Esophagus squamous epithelium (tissue), 5 donors: Measurements from ENCODE around the gene TBXAS1. TPM values are rescaled to one million over a fixed set of nuclear protein-coding genes. Genes with fewer than 3 reads are reported as not detected.

Experiments used
- DNase-seq: peaks from one replicate; lab custom pipeline; 2025; lab: John Stamatoyannopoulos, UW
- H3K27ac ChIP-seq, 4 donors: fragments of 200-600 bp; sonication (generic); one replicate each; pipeline ENCODE4 v1.5.1; 2016 to 2019; ENCODE audit warnings: mild to moderate bottlenecking in 1 of 4
- H3K27me3 ChIP-seq, 4 donors: fragments of 200-600 bp; sonication (generic); 1 replicate in 3 of 4; 2 replicates in 1 of 4; pipeline versions ENCODE4 v1.5.1 to v1.6.0; 2017 to 2021; ENCODE audit warnings: antibody characterized with exemption in 1 of 4
- H3K36me3 ChIP-seq, 3 donors: fragments of 200-600 bp; sonication (generic); one replicate each; pipeline ENCODE4 v1.5.1; 2016 to 2019
- H3K4me1 ChIP-seq, 3 donors: fragments of 200-600 bp; sonication (generic); one replicate each; pipeline ENCODE4 v1.5.1; 2017 to 2019
- H3K4me3 ChIP-seq, 4 donors: fragments of 200-600 bp; sonication (generic); 1 replicate in 3 of 4; 2 replicates in 1 of 4; pipeline ENCODE4 v1.5.1; 2016 to 2019; ENCODE audit warnings: mild to moderate bottlenecking in 2 of 4, moderate library complexity in 1 of 4
- H3K9me3 ChIP-seq, 3 donors: fragments of 200-600 bp; sonication (generic); one replicate each; pipeline ENCODE4 v1.5.1; 2016 to 2019
- CTCF ChIP-seq, 6 experiments: fragments of 450-650 bp in 4 of 6; fragments of 200-600 bp in 2 of 6; sonication (generic) in 2 of 6; IDR thresholded peaks; one replicate each; pipeline ENCODE4 v1.5.1; 2016 to 2019; ENCODE audit warnings: antibody characterized with exemption in 6 of 6, mild to moderate bottlenecking in 4 of 6, moderate library complexity in 4 of 6
- POLR2A ChIP-seq, 4 donors: fragments of 450-650 bp; IDR thresholded peaks; one replicate each; pipeline ENCODE4 v1.6.1; 2017; ENCODE audit warnings: antibody characterized with exemption in 4 of 4, mild to moderate bottlenecking in 4 of 4, moderate library complexity in 3 of 4
- WGBS, 2 donors: methylation state at CpG; one replicate each; pipeline ENCODE4 v1.1.5; 2018; 5-methylcytosine and 5-hydroxymethylcytosine counted together
- intact Hi-C: fragments of 100-400 bp; cut with DNase I; formaldehyde crosslinking; loops from one replicate; pipeline ENCODE4 v1.15.0; 2022
- total RNA-seq, 4 donors: library from RNA; depleted of rRNA; stranded (reverse); fragments of >200 nt; gene quantifications; one replicate each; pipeline ENCODE4 v1.1.0, GENCODE V29; 2016
- donor health status: DM: yes; HTN: yes; CAD: no.

TBXAS1 gene
- total RNA-seq, 4 donors from 2014 or later = 9.4 to 24.8 (median 17.8) TPM

GRCh38 chr7:139999516-139999915 is 170.5 kb downstream of the TBXAS1 start:
- no peak overlapping the region for H3K27ac ChIP-seq
- no peaks in the 10 kb centered on the region for H3K27me3 ChIP-seq
- H3K36me3 ChIP-seq = no peaks in the 10 kb centered on the region
- H3K4me1 ChIP-seq = peaks cover 0 to 10% (median 0%) of the 10 kb centered on the region in 3 donors
- no peak overlapping the region for H3K4me3 ChIP-seq
- DNase-seq = no peak
- no peak for TF ChIP-seq POLR2A (IDR thresholded peaks at IDR 0.05)
- TF ChIP-seq CTCF (IDR thresholded peaks at IDR 0.05) = no peak
- intact Hi-C loops = loop anchor here (5.0 kb wide), 1 partner anchor 212 kb away; no protein-coding TSS in a partner anchor
- 91 to 93% methylated on average over 5 to 6 of the region's 6 CpGs for WGBS, 2 donors
- H3K9me3 ChIP-seq = no peaks in the 10 kb centered on the region

- H3K9me3 ChIP-seq = no peaks in the 10 kb centered on the region
- H3K4me3 ChIP-seq = no peak overlapping the region
- TF ChIP-seq CTCF (IDR thresholded peaks at IDR 0.05) = no peak
- TF ChIP-seq POLR2A (IDR thresholded peaks at IDR 0.05) = no peak
- intact Hi-C loops = no loop called here
- peaks cover 0 to 6% (median 0%) of the 10 kb centered on the region in 3 donors for H3K4me1 ChIP-seq
- 91 to 95% methylated on average over 2 to 4 of the region's 6 CpGs for WGBS, 2 donors
- no peaks in the 10 kb centered on the region for H3K27me3 ChIP-seq
- H3K36me3 ChIP-seq = no peaks in the 10 kb centered on the region
- no peak for DNase-seq
- no peak overlapping the region for H3K27ac ChIP-seq
Measured at GRCh38 chr7:140000666-140001268, 171.7 kb downstream of the TBXAS1 start.

GRCh38 chr7:140003913-140004382 is 174.9 kb downstream of the TBXAS1 start:
- TF ChIP-seq POLR2A (IDR thresholded peaks at IDR 0.05) (no peak), CTCF (IDR thresholded peaks at IDR 0.05) (peak; percentile 39 to 71 (median 58))
- no peak overlapping the region for H3K4me3 ChIP-seq
- peaks cover 0 to 6% (median 0%) of the 10 kb centered on the region in 3 donors for H3K4me1 ChIP-seq
- DNase-seq = no peak
- no peaks in the 10 kb centered on the region for H3K9me3 ChIP-seq
- H3K27ac ChIP-seq = no peak overlapping the region
- 49 to 56% methylated on average over 9 of the region's 9 CpGs for WGBS, 2 donors
- H3K36me3 ChIP-seq = no peaks in the 10 kb centered on the region
- intact Hi-C loops = loop anchor here (2.0 kb wide), 1 partner anchor 357 kb away; no protein-coding TSS in a partner anchor
- H3K27me3 ChIP-seq = peaks cover 0 to 4% (median 0%) of the 10 kb centered on the region in 4 donors

GRCh38 chr7:140004672-140005071 is 175.6 kb downstream of the TBXAS1 start:
- intact Hi-C loops = no loop called here
- DNase-seq = no peak
- TF ChIP-seq CTCF (IDR thresholded peaks at IDR 0.05) (no peak), POLR2A (IDR thresholded peaks at IDR 0.05) (no peak)
- Histone ChIP-seq H3K36me3 (no peaks in the 10 kb centered on the region), H3K9me3 (no peaks in the 10 kb centered on the region), H3K4me1 (peaks cover 0 to 6% (median 0%) of the 10 kb centered on the region in 3 donors), H3K27me3 (peaks cover 0 to 4% (median 0%) of the 10 kb centered on the region in 4 donors), H3K4me3 (no peak overlapping the region), H3K27ac (no peak overlapping the region)
- no CpG with 5 or more reads among the region's 6 CpGs for WGBS, 2 donors

- Histone ChIP-seq H3K36me3 (no peaks in the 10 kb centered on the region), H3K27me3 (peaks cover 0 to 4% (median 0%) of the 10 kb centered on the region in 4 donors), H3K9me3 (no peaks in the 10 kb centered on the region), H3K4me3 (no peak overlapping the region), H3K27ac (no peak overlapping the region), H3K4me1 (peaks cover 0 to 6% (median 0%) of the 10 kb centered on the region in 3 donors)
- no peak for DNase-seq
- 86 to 88% methylated on average over 6 to 7 of the region's 7 CpGs for WGBS, 2 donors
- intact Hi-C loops = no loop called here
- no peak for TF ChIP-seq POLR2A (IDR thresholded peaks at IDR 0.05)
- no peak for TF ChIP-seq CTCF (IDR thresholded peaks at IDR 0.05)
Measured at GRCh38 chr7:140005341-140005740, 176.3 kb downstream of the TBXAS1 start.
